Keratinocyte (primary cell): ENCODE results near the gene VPS50.

ENCODE experiments used
- EZH2 ChIP-seq: IDR thresholded peaks from one replicate; pipeline ENCODE4 v1.6.1; 2012; ENCODE audit warnings: inconsistent platforms, mild to moderate bottlenecking, low read length, moderate library complexity
- TF ChIP-seq, protein P1 (sequence below), 3 experiments: IDR thresholded peaks in 1 of 3; conservative IDR thresholded peaks in 1 of 3; optimal IDR thresholded peaks in 1 of 3; 2 replicates in 2 of 3; 3 replicates in 1 of 3; pipeline versions ENCODE3 to v1.5.1; 2011; ENCODE audit warnings: low read length in 3 of 3, mild to moderate bottlenecking in 3 of 3, moderate library complexity in 2 of 3, control low read depth in 1 of 3, inconsistent platforms in 1 of 3; ENCODE audit not compliant: insufficient read depth in 2 of 3; ENCODE audit errors: extremely low read depth in 1 of 3

- TF ChIP-seq, protein P1, sequence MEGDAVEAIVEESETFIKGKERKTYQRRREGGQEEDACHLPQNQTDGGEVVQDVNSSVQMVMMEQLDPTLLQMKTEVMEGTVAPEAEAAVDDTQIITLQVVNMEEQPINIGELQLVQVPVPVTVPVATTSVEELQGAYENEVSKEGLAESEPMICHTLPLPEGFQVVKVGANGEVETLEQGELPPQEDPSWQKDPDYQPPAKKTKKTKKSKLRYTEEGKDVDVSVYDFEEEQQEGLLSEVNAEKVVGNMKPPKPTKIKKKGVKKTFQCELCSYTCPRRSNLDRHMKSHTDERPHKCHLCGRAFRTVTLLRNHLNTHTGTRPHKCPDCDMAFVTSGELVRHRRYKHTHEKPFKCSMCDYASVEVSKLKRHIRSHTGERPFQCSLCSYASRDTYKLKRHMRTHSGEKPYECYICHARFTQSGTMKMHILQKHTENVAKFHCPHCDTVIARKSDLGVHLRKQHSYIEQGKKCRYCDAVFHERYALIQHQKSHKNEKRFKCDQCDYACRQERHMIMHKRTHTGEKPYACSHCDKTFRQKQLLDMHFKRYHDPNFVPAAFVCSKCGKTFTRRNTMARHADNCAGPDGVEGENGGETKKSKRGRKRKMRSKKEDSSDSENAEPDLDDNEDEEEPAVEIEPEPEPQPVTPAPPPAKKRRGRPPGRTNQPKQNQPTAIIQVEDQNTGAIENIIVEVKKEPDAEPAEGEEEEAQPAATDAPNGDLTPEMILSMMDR (optimal IDR thresholded peaks at IDR 0.05 in 1 of 3, IDR thresholded peaks at IDR 0.05 in 1 of 3, conservative IDR thresholded peaks at IDR 0.05 in 1 of 3; ENCODE audit: extremely low read depth in 1 of 3, insufficient read depth in 2 of 3, low read length in 3 of 3): no peak
- TF ChIP-seq EZH2: no peak
Observed at GRCh38 chr7:93238748-93239147, 6.6 kb downstream of the VPS50 start.
